K562 (cell line): ENCODE results near the gene GCGR. TPM values are rescaled to one million over a fixed set of nuclear protein-coding genes. Genes with fewer than 3 reads are reported as not detected.
A peak's percentile ranks its signal among the peaks of the same experiment; 100 is the strongest.

ENCODE experiments used
- ATAC-seq: fragments of 200-7000 bp; cut with Tn5 transposase; 3 replicates; pipeline ENCODE4 v1.9.1; 2020; ENCODE audit warnings: moderate library complexity
- BruUV-seq: library from RNA; stranded (reverse); fragments of 400-500 nt; replicated peaks from 2 replicates; lab custom pipeline; 2021; lab: Mats Ljungman, UMichigan
- CTCF ChIA-PET: fragments of 300-600 bp; formaldehyde crosslinking; extraction: SDS; loops from one replicate; lab custom pipeline; 2021; ENCODE audit warnings: low intra/inter-chr PET ratio; lab: Yijun Ruan, JAX
- POLR2A ChIA-PET: fragments of 300-600, 350-650 bp; sonication (Branson Sonifier 250); formaldehyde crosslinking; extraction: SDS; loops from one replicate; lab custom pipeline; 2021; ENCODE audit warnings: antibody characterized with exemption, inconsistent platforms; lab: Yijun Ruan, JAX
- DNase-seq, 4 experiments: peaks; one replicate each; pipeline versions ENCODE4 v3.0.0 to v3.0.0-alpha.2; 2011 to 2018; ENCODE audit warnings: low spot score in 3 of 4, mixed read lengths in 3 of 4; ENCODE audit errors: extremely low read depth in 1 of 4
- FAIRE-seq: peaks from 2 replicates; lab custom pipeline; 2011; peaks lifted over from hg19 to GRCh38; lab: Jason Lieb, UNC
- H2AFZ ChIP-seq: 2 replicates; pipeline ENCODE4 v1.6.0; 2011; ENCODE audit warnings: low read depth, low read length, control low read depth, inconsistent platforms
- H3K27ac ChIP-seq: fragments of 200-600 bp; 3 replicates; pipeline ENCODE4 v1.8.0; 2011; ENCODE audit warnings: low read depth, mild to moderate bottlenecking, control low read depth, inconsistent platforms, low read length, moderate library complexity, mixed read lengths; ENCODE audit errors: extremely low read depth
- H3K27me3 ChIP-seq, 2 experiments: fragments of 300-600 bp in 1 of 2; 2 replicates in 1 of 2; 3 replicates in 1 of 2; pipeline versions ENCODE4 v1.6.0 to v1.8.0; 2011; ENCODE audit warnings: inconsistent platforms in 2 of 2, low read length in 2 of 2, mild to moderate bottlenecking in 1 of 2, mixed read lengths in 1 of 2, moderate library complexity in 1 of 2; ENCODE audit not compliant: control insufficient read depth in 2 of 2, insufficient read depth in 2 of 2
- H3K36me3 ChIP-seq: fragments of 300-600 bp; 3 replicates; pipeline ENCODE4 v1.8.0; 2011; ENCODE audit warnings: mild to moderate bottlenecking, low read length, inconsistent platforms; ENCODE audit not compliant: control insufficient read depth, insufficient read depth
- H3K4me1 ChIP-seq, 2 experiments: fragments of 200-600 bp in 1 of 2; replicated peaks in 1 of 2; 2 replicates in 1 of 2; 3 replicates in 1 of 2; pipeline versions ENCODE4 v1.5.1 to v1.8.0; 2011; ENCODE audit warnings: inconsistent platforms in 2 of 2, low read length in 2 of 2, mild to moderate bottlenecking in 1 of 2, mixed read lengths in 1 of 2, moderate library complexity in 1 of 2; ENCODE audit not compliant: control insufficient read depth in 2 of 2, insufficient read depth in 2 of 2
- H3K4me2 ChIP-seq: 2 replicates; pipeline ENCODE4 v1.6.1; 2011; ENCODE audit warnings: low read length, control low read depth, inconsistent platforms, mixed read lengths; ENCODE audit not compliant: insufficient read depth
- H3K4me3 ChIP-seq: fragments of 200-600 bp; sonication (generic), shearing (Covaris generic); 2 replicates; pipeline ENCODE4 v1.5.1; 2016; ENCODE audit warnings: control low read depth, inconsistent platforms
- H3K79me2 ChIP-seq: fragments of 200-600 bp; 3 replicates; pipeline ENCODE4 v1.8.0; 2011; ENCODE audit warnings: low read length, inconsistent platforms; ENCODE audit not compliant: control insufficient read depth, insufficient read depth
- H3K9ac ChIP-seq, 2 experiments: 2 replicates each; pipeline versions ENCODE4 v1.6.0 to v1.6.1; 2011; ENCODE audit warnings: low read depth in 2 of 2, low read length in 2 of 2, control low read depth in 1 of 2, inconsistent platforms in 1 of 2, mild to moderate bottlenecking in 1 of 2, mixed read lengths in 1 of 2; ENCODE audit not compliant: insufficient read depth in 1 of 2
- H3K9me1 ChIP-seq: one replicate; pipeline ENCODE4 v1.6.0; 2011; ENCODE audit warnings: inconsistent platforms, mild to moderate bottlenecking, low read length, moderate library complexity; ENCODE audit not compliant: control insufficient read depth, insufficient read depth
- H3K9me3 ChIP-seq: replicated peaks from 2 replicates; pipeline ENCODE4 v1.5.1; 2011; ENCODE audit warnings: low read depth, low read length, inconsistent platforms; ENCODE audit not compliant: control insufficient read depth, insufficient read depth
- H4K20me1 ChIP-seq: replicated peaks from 2 replicates; pipeline ENCODE4 v1.6.1; 2011; ENCODE audit warnings: low read length, inconsistent platforms, mixed read lengths; ENCODE audit not compliant: control insufficient read depth, insufficient read depth
- ARHGAP35 ChIP-seq: fragments of 450-650 bp; IDR thresholded peaks from 2 replicates; pipeline ENCODE4 v1.6.1; 2018; ENCODE audit not compliant: partially characterized antibody
- CBFB ChIP-seq: sonication (generic); formaldehyde crosslinking; IDR thresholded peaks from 2 replicates; pipeline ENCODE4 v1.4.0; 2020; ENCODE audit warnings: mild to moderate bottlenecking, missing genetic modification reagents
- FOSL1 ChIP-seq: fragments of 200-800 bp; sonication (Bioruptor generic); conservative IDR thresholded peaks from 2 replicates; pipeline ENCODE4 v1.6.1; 2016; ENCODE audit warnings: missing genetic modification characterization, missing compliant biosample characterization
- HEY1 ChIP-seq: fragments of 250-450 bp; sonication (Bioruptor Pico); IDR thresholded peaks from 2 replicates; pipeline ENCODE4 v1.5.0; 2020; ENCODE audit warnings: mild to moderate bottlenecking, moderate library complexity, borderline replicate concordance
- LARP7 ChIP-seq: fragments of 450-650 bp; IDR thresholded peaks from 2 replicates; pipeline ENCODE4 v1.6.1; 2016
- PHB2 ChIP-seq: fragments of 450-650 bp; IDR thresholded peaks from 2 replicates; pipeline ENCODE4 v1.6.1; 2017; ENCODE audit warnings: low read depth
- POU5F1 ChIP-seq: fragments of 150-350 bp; IDR thresholded peaks from 2 replicates; pipeline ENCODE4 v1.6.1; 2014; ENCODE audit warnings: borderline replicate concordance, low read length, low read depth, mild to moderate bottlenecking; ENCODE audit not compliant: partially characterized antibody
- PRDM10 ChIP-seq: fragments of 450-650 bp; IDR thresholded peaks from 2 replicates; pipeline ENCODE4 v1.6.1; 2018; ENCODE audit not compliant: partially characterized antibody
- RCOR1 ChIP-seq, 2 experiments: IDR thresholded peaks; 2 replicates each; pipeline ENCODE4 v1.6.1; 2012; ENCODE audit warnings: low read depth in 2 of 2, low read length in 2 of 2, borderline replicate concordance in 1 of 2, improper control_type of control experiment in 1 of 2
- TAF1 ChIP-seq: IDR thresholded peaks from 2 replicates; pipeline ENCODE4 v1.6.1; 2011; ENCODE audit warnings: mild to moderate bottlenecking, low read length, moderate library complexity; ENCODE audit not compliant: insufficient read depth, control insufficient read depth, severe bottlenecking; ENCODE audit errors: extremely low read depth
- TAF15 ChIP-seq: fragments of 200-400 bp; formaldehyde crosslinking; IDR thresholded peaks from 2 replicates; pipeline ENCODE4 v1.6.1; 2017; ENCODE audit warnings: mild to moderate bottlenecking, low read depth, low read length, moderate library complexity
- ZSCAN32 ChIP-seq: fragments of 450-650 bp; formaldehyde crosslinking; IDR thresholded peaks from 2 replicates; pipeline ENCODE4 v1.4.0; 2020; ENCODE audit warnings: mild to moderate bottlenecking, moderate library complexity
- WGBS: fragments of 100-300 bp; shearing (Covaris generic); methylation state at CpG from one replicate; pipeline ENCODE4 v1.1.6; 2016; ENCODE audit warnings: low coverage, mixed read lengths; ENCODE audit not compliant: insufficient coverage; ENCODE audit errors: missing lambda C conversion rate; 5-methylcytosine and 5-hydroxymethylcytosine counted together
- in situ Hi-C: fragments of 300-500 bp; cut with MboI; formaldehyde crosslinking; loops from 4 replicates; pipeline ENCODE4 v1.15.0; 2018; ENCODE audit warnings: inconsistent platforms, mixed read lengths
- intact Hi-C: fragments of 100-400 bp; cut with micrococcal nuclease; formaldehyde crosslinking; loops from 2 replicates; pipeline ENCODE4 v1.14.2; 2022
- polyA plus RNA-seq, 8 experiments: library from polyadenylated mRNA; depleted of rRNA in 4 of 8; stranded (reverse) in 5 of 8; unstranded in 3 of 8; fragments of >200 nt; fragmentation: Nextera tagmentation in 2 of 8; fragmentation: Illumina TruSeq in 1 of 8; extraction: Ambion mirVana in 2 of 8; extraction: Trizol in 1 of 8; gene quantifications; 2 replicates each; pipeline versions ENCODE4 v1.2.1 to v1.2.3, GENCODE V29; 2011 to 2014; ENCODE audit warnings: inconsistent platforms in 1 of 8, missing spikeins in 1 of 8
- total RNA-seq, 7 experiments: library from RNA; depleted of rRNA in 6 of 7; stranded (reverse); fragments of >200 nt in 6 of 7; fragmentation: Illumina TruSeq in 2 of 7; extraction: Trizol in 2 of 7; gene quantifications; 2 replicates each; pipeline versions ENCODE4 v1.2.1 to v1.2.3, GENCODE V29; 2011 to 2021; ENCODE audit warnings: low replicate concordance in 1 of 7
- TF ChIP-seq, protein P1 (sequence below), 3 experiments: fragments of 200-800 bp in 1 of 3; fragments of 250-450 bp in 1 of 3; fragments of 450-650 bp in 1 of 3; sonication (Bioruptor Pico) in 1 of 3; sonication (Bioruptor generic) in 1 of 3; formaldehyde crosslinking in 1 of 3; IDR thresholded peaks; 2 replicates each; pipeline versions ENCODE4 v1.6.1 to v1.8.0; 2016 to 2022; ENCODE audit warnings: mild to moderate bottlenecking in 2 of 3, missing genetic modification characterization in 2 of 3, missing compliant biosample characterization in 1 of 3, moderate library complexity in 1 of 3
- TF ChIP-seq, protein P2 (sequence below): fragments of 450-650 bp; formaldehyde crosslinking; IDR thresholded peaks from 2 replicates; pipeline ENCODE4 v1.4.0; 2020; ENCODE audit warnings: mild to moderate bottlenecking

GCGR gene
- total and polyA plus RNA-seq, 9 of the 15 experiments (the other 6 are each of a cell fraction or from before 2014, with no cell fraction given) = not detected

GRCh38 chr17:81838753-81839255 is 34.9 kb downstream of the GCGR start:
- peaks cover 12% of the 10 kb centered on the region for H4K20me1 ChIP-seq
- peaks cover 14 to 59% of the 10 kb centered on the region in 2 experiments; a peak in 4 of 5 replicates for H3K4me1 ChIP-seq
- intact Hi-C loops (no loop called here), in situ Hi-C loops (no loop called here)
- no peaks in the 10 kb centered on the region for H3K27me3 ChIP-seq
- peaks cover 12% of the 10 kb centered on the region; the same call in 2 of the 3 replicates for H3K36me3 ChIP-seq
- POLR2A ChIA-PET = interaction anchor here (0.6 to 8.0 kb wide), 2 partner anchors 15 to 274 kb away, joined by 3 to 85 read pairs; no protein-coding TSS in a partner anchor
- FAIRE-seq (peak; percentile 32), DNase-seq (no peak), ATAC-seq (no peak)
- H3K4me2 ChIP-seq = no peak overlapping the region; the same call in 1 of the 2 replicates
- CTCF ChIA-PET = no interaction called here
- peak overlapping the region; percentile 73 for H2AFZ ChIP-seq
- H3K9me1 ChIP-seq = no peaks in the 10 kb centered on the region
- 30% methylated on average over 15 of the region's 17 CpGs for WGBS
- no peak overlapping the region for H3K27ac ChIP-seq
- H3K79me2 ChIP-seq = peaks cover 9% of the 10 kb centered on the region; the same call in 2 of the 3 replicates
- H3K9me3 ChIP-seq = no peaks in the 10 kb centered on the region
- H3K9ac ChIP-seq = peak overlapping the region in 1 of 2 experiments; percentile 89; a peak in 2 of 4 replicates
- no peak overlapping the region for H3K4me3 ChIP-seq
- BruUV-seq = no TSS peak
- TF ChIP-seq LARP7 (no peak), ZSCAN32 (CRISPR knock-in tag) (no peak), FOSL1 (tag) (no peak), TAF1 (no peak), PRDM10 (no peak), ARHGAP35 (no peak), RCOR1 (IDR thresholded peaks at IDR 0.05; ENCODE audit: borderline replicate concordance in 1 of 2, low read depth in 2 of 2, low read length in 2 of 2) (no peak), PHB2 (no peak), HEY1 (CRISPR knock-in tag) (no peak), POU5F1 (no peak), CBFB (CRISPR knock-in tag) (no peak), TAF15 (no peak)
- TF ChIP-seq, protein P1, sequence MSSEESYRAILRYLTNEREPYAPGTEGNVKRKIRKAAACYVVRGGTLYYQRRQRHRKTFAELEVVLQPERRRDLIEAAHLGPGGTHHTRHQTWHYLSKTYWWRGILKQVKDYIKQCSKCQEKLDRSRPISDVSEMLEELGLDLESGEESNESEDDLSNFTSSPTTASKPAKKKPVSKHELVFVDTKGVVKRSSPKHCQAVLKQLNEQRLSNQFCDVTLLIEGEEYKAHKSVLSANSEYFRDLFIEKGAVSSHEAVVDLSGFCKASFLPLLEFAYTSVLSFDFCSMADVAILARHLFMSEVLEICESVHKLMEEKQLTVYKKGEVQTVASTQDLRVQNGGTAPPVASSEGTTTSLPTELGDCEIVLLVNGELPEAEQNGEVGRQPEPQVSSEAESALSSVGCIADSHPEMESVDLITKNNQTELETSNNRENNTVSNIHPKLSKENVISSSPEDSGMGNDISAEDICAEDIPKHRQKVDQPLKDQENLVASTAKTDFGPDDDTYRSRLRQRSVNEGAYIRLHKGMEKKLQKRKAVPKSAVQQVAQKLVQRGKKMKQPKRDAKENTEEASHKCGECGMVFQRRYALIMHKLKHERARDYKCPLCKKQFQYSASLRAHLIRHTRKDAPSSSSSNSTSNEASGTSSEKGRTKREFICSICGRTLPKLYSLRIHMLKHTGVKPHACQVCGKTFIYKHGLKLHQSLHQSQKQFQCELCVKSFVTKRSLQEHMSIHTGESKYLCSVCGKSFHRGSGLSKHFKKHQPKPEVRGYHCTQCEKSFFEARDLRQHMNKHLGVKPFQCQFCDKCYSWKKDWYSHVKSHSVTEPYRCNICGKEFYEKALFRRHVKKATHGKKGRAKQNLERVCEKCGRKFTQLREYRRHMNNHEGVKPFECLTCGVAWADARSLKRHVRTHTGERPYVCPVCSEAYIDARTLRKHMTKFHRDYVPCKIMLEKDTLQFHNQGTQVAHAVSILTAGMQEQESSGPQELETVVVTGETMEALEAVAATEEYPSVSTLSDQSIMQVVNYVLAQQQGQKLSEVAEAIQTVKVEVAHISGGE (CRISPR knock-in tag; IDR thresholded peaks at IDR 0.05) = no peak
- TF ChIP-seq, protein P2, sequence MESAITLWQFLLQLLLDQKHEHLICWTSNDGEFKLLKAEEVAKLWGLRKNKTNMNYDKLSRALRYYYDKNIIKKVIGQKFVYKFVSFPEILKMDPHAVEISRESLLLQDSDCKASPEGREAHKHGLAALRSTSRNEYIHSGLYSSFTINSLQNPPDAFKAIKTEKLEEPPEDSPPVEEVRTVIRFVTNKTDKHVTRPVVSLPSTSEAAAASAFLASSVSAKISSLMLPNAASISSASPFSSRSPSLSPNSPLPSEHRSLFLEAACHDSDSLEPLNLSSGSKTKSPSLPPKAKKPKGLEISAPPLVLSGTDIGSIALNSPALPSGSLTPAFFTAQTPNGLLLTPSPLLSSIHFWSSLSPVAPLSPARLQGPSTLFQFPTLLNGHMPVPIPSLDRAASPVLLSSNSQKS (CRISPR knock-in tag) = no peak
